NCI-H2227 (cell line): Measurements from ENCODE around the gene CADM1.
A peak's percentile ranks its signal among the peaks of the same experiment; 100 is the strongest.

Experiments
- DNase-seq: peaks from one replicate; lab custom pipeline; 2025; ENCODE audit not compliant: unreplicated experiment; lab: John Stamatoyannopoulos, UW

The CADM1 gene

DNA sequence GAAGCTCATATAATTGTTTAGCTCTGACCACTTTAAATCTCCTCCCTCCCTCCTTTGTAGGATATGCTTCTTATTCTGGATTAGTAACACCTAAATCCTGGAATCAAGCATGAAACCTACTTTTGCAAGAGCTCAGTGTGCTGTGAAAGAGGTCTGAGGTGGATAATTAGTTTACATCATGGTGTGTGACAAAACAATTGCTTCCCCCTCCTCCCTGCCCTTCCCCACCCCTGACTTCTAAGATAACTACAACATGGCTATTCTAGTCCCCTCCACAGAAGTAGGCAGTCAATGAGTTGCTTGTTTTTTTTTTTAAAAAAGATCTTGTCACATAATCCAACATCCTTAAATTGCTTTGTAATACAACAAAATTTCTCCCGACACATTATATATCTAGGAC lies 314.0 kb downstream of the CADM1 start:
- no peak for DNase-seq

DNA sequence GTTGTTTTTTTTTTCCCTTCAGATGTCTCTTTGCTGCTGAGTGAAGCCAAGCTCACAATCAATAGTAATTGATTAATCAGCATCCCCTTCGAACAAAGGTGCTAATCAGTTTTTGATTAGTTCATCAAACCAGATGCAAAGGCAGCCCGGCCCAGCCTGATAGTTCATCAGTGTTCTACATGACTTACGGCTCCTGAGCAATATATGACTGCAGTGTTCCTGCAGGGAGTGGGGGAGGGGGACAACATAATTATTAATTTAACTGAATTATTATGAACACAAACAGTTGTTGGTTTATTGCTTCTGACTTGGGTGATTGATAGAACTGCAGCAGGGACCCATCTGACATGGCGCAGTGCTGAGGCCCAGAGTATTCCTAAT lies 315.3 kb downstream of the CADM1 start:
- no peak for DNase-seq

DNA sequence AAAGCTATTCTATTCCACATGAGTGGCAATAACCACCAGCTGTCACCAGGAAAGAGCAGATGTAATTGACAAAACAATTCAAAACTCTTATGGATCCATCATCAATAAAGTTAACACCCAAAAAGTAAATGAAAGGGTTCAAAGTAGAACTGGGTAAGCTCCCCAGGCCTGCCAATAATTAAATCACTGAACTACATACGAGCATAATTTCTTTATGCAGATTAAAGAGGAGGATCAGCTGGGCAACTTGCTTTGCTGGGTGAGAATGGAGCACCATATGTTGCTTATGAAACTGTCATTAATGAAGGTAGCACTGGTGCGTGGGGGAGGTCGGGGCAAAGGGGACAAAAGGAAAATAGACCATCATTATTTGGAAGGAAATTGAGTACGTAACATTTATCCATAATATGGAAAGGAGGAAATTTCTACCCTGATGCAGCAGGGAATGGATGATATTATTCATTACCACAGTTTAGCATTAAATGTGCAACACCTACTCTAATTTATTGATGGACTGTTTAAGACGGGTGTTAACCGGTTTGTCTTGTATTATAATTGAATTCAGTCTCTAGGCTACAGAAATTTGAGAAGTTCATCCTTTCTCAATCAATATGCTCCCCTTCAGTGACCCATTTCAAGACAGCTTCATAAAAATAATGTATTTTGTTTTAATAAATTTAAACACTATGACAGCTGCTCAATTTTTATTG lies 315.9 kb downstream of the CADM1 start:
- no peak for DNase-seq

DNA sequence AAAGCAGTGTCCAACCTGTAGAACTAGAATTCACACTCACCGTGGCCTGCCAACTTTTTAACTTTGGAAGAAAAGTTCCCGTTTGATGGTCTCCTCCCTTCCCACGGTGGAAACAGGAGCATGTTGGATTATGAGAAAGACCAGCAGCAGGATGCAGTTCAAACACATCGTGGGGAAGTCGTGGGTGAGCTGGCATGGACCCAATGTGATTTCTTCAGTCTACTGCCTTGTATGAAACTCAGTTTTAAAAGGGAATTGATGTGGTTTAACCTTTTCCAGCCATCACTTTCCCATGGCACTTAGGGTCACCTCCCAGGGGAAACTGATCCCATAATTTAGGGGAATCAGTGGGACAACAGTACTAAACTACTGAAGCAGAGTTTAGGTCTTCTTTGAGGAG lies 318.3 kb downstream of the CADM1 start:
- no peak for DNase-seq

DNA sequence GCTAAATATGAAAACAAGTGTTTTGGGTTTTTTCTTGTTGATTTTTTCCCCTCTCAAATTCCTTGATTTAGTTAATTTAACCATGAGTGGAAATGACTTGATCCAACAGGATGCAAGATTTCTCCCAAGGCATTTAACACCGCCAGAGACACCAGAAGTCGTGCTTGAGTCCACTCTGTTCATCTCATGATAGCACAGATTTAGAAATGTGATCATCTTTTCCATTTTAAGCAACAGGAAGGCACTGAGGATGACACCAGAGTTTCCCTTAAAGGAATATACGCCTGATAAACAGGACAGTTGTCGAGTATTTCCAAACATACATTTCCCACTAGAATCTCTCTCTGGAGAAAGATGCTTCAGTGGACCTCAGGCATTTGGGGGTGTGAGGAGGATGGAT lies 318.7 kb downstream of the CADM1 start:
- DNase-seq, result no peak

DNA sequence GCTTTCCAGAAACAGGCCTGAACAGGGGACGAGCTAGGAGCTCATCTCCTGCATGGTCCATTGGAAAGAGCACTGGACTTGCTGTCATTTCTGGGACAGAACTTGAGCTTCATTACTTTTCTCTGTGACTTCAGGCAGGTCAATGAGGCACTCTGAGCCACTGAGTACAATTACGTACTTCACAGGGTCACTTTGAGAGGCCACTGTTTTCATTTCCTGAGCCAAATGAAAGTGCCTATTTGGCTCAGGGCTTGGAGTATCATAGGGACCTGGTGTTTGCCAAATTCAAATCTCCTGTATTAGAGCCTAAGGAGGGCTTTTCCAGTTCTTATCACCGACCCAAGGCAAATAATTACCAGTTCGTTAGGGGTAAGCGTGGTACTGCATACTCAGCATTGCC lies 319.3 kb downstream of the CADM1 start:
- DNase-seq, result no peak

DNA sequence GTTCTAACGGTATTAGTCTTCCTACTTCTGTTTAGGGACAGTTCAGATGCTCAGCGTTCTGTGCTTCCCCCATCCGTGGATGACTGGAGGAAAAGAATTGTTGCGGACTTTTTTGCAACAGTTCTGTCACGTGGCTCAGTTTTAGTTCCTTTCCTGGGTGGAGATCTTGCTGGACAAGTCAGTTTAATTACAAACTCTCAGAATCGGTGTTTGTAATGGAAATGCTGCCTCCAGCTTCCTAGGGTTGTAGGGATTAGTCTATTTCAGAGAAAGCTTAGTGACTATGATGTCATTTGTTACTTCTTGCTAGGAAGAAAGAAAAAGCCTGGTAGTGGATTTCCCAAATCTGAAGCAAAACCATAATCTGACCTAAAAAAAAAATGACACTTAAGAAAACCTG lies 320.4 kb downstream of the CADM1 start:
- DNase-seq, result no peak

DNA sequence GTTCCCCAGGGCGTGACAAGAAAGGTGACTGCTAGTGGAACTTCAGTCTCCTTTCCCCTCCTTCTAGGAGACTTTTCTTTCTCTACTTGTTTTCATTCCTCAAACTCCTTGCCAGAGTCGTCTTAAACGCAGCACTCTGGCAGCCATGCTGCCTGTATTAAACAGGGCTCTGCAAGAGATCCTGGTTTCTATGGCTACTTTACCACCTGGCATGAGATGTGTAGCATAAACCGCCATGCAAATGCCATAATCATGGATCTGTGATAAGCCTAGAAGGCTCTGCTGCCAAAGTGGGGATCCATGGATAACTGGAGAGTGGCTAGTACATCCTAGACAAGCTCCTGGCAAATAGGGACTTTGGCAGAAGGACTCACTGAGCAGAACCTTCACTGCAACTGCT lies 321.1 kb downstream of the CADM1 start:
- DNase-seq, result no peak

DNA sequence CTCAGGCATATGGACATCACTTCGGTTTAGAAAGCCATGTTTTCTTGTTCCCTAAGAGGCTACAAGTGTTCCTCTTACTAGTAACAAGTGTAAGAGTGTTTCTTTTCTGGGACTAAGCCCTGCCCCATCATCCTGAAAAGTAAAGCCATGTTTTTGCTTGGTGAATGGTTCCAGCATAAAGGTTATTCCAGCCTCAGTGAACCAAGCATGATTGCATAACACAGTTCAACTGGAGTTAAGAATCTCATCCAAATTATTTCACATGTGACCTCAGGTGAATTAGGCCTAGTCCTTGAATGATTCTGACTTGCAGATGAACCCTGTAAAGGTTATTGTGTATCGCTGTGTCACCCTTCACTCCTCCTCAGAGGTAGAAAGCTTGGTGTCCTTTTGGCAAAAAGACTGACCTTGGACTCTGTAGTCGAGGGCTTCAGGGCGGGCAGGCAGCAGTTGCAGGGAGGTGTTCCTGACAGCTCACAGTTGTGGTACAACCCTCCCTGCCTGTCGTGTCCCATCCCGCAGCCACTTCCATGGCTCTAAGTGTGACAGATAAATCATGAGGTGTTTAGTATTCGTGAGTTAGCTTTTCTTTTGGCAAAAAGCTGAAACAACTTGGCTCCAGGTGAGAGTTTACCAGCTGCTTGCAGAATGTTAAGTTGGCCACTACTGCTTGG lies 321.8 kb downstream of the CADM1 start:
- no peak for DNase-seq

DNA sequence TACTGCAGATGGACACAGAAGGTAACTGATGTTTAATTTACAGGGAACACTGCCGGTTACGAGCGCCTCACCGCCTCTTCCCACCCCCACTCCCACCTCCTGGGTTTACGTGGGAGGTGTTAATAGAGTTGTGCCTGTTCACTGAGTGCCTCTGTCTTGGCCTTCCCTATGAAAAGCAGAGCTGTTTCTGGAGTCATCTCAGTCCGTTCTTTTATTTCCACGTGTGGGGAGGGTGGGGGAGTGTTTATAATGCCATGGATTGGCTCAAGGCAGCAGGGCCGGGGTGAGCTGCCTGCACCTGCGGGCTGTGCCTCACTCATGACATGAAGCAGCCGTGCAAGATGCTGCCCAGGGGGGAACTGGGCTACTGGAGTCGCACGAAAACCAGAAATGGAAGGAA lies 322.7 kb downstream of the CADM1 start:
- DNase-seq, result no peak

DNA sequence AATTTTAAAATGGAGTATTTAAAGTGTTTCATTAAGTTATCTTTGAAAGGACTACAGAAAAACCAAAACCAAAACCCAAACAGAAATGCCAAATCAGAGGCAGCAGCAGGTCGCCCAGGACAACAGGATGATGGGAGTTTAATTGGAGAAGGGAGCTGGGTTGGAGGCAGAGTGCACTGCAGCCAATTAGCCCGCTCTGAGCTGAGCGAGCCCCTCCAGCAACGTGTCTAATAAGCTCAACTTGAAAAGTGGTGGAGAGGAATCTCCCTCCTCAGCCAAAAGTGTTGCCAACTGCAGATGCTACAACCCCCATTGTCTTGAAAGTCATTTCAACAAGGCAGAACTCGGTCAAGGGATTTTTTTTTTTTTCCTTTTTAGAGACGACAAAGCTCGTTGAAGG lies 323.9 kb downstream of the CADM1 start:
- DNase-seq, result peak; percentile 7

DNA sequence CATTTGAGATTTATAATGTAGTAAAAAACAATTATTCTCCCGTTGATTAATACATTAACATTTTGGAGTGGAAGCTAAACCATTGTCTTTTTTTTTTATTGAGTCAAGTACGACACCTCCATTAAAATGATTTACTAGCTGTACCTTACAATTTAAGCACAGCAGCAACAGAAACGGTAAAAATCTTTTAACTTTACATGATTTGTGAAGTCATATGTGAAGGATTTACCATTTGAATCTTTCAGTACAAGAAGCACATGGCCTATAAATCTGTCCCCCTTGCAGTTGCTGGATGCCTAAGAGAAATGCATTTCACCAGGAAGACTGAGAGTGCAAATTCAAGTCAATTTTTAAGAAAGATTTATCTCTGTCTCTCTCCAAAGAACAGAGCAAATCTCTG lies 324.6 kb downstream of the CADM1 start:
- DNase-seq, result no peak

DNA sequence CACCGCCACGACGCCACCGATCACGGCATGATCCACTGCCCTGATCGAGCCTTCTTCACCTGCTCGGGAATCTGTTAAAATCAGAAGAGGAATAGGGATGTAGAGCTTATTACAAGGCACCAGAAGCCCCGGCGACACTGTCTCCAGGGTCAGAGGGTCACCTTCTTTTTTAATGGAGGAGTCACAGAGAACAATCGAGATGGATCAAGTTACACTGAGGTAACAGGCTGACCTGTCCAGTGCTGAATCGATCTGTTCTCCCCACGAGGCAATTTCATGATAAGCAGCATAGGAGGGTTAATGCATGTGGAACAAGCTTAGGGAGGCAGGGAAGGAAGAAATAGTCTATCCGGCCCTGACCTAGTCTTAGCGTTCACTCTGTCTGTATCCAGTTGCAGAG lies 325.5 kb downstream of the CADM1 start:
- no peak for DNase-seq

DNA sequence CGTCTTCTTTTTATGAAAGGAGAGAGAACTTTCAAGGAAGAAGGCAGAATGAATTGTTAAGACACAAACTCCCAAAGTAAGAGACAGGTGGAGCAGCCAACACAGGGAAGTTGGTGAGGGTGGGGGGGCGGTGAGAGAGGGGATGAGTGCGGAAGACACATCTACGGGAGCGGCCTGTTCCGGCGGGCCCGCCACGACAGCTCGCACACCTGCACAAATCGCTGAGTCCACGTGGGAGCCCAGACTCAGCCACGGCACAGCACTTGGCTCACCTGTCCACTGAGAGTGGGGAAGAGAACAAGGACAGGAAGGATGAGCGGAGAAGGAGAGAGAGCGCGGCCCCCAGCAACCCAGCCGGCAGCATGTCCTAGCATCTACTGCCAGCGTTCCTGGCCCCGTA lies 331.1 kb downstream of the CADM1 start:
- DNase-seq, result no peak

DNA sequence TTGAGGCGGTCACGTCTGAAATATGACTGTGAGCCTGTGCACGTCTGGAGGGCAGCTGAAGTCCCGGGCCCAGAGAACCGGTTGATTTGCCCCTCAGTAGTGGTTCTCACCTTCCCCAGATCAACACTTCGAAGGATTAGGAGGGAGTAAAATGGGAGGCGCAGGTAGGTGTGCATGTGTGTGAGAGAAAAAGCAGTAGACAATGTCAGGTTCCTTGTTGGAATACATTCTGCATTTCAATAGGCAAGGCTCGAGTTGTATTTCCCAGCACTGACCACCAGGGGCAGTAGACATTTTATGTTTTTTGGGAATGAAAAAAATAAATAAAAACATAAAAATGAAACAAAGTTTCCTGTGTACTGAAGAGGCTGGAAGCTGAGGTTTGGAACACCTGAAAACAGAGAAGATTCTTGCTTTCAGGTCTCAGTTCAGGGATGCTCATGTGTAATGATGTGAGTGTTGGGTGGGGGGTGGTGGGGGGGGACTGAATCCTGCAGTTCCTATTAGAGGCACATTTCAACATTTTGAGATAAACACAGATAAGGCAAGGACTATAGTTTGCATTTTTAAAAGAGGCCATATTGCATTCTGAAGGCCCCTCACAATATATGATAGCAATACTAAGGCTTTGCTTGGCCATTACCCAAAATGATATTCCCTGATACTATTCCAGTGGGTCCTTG lies 333.9 kb downstream of the CADM1 start:
- DNase-seq, result peak; percentile 47

DNA sequence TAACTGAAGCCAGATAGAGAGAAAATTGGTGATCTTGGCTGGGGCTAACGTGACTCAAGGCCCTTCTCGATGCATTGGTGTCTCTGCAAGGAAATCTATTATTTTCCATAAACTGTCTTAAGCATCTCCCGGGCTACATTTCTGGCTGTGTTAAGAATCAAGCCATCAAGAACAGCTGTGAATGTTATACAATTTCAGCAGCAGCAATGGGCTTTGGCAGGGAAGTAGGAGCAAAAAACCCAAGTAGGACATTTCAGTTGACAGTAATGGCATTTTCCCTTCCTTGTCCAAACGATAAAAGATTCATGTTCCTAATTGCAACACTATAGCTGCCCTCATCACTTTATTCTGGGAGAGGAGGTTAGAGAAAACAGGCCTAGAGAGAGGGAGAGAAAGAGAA lies 335.0 kb downstream of the CADM1 start:
- DNase-seq, result no peak

DNA sequence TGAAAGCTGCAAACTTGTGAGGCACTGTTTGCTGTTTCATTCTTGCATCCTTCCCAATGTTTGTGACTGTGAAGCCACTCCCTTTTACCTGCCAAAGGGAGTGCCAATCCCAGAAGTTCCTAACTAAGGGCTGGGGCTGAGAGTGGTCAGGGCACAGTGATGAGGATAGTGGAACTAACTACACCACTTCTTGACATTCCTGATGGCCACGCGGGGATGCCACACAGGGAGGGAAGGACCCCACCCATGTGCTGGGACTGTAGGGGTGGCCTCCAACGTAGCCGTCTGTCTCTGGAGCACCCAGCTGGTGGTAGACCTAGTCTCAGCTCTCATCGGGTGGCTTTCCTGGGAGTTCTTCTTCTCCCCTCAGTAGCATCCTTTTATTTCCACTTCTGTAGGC lies 335.5 kb downstream of the CADM1 start:
- no peak for DNase-seq

DNA sequence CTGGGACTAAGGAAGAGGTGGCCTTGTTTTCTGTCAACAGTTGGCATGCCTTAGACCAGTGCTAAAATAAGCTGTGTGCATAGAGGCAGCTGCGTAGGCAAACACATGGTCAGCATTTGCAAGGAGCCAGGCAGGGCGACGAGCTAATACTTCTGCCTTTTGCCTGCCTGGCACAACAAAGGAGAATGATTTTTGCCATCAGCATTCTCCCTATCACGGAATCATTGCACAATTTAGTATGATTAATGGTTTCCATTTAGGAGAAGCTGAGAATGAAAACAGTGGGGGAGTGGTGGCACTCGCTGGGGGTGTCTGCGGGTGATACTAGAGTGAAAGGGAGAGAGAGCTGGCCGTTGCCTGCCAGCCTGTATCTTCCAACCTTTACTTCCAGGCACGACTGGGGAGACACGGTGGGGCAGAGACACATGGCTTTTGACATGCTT lies 336.0 kb downstream of the CADM1 start:
- DNase-seq, result peak; percentile 11

DNA sequence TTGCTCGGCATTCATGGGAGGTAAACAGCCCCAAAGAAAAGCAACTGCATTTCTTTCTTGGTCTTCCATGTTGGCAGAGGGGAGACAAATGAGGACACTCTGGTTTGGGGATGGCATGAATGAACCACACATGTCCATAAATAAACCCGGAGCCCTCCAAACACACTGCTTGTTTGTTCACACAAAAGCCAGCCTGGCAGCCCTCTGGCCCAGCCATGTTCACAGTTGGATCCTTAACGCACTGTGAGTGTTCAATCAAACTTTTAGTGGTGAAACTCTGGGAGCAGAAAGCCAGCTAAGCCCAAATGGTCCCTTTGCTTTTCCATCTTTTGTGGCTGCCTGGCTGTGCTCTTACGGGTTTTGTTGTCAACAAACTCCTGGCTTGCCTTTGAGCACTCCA lies 336.8 kb downstream of the CADM1 start:
- DNase-seq, result no peak

DNA sequence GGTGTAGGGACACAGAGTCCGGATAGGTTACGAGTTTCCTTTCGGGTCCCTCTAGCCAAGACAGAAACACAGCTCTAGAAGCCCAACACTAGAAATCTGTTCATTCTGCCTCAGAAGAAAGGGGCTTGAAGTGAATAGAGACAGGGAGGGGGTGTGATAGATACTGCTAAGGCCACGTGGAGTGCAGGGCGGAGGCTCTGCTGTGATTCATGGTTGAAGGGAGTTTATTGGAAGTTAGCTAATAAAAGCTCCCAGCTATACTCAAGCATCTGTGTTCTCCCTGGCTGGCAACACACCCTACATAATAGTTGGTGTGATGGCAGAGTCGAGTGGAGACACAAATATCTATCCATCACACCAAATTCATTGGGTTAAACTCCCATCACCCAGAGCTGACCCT lies 337.4 kb downstream of the CADM1 start:
- no peak for DNase-seq

DNA sequence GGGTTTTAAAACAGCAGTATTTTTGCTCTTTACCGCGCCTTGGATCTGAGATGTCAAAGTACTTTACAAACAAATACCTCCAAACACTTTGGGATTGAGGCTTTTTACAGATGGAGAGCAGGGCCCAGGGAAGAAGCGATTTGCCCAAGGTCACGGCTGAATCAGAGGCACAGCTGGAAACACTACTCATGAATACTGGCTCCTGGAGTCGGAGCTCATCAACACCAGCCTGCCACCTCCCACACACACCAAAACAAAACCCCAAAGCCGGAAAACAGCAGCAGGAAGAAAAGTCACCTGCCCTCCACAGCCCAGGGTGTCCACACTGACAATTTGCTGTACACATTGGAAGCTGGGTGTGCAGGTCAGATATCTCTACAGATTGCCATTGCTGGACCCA lies 339.4 kb downstream of the CADM1 start:
- peak; percentile 54 for DNase-seq

DNA sequence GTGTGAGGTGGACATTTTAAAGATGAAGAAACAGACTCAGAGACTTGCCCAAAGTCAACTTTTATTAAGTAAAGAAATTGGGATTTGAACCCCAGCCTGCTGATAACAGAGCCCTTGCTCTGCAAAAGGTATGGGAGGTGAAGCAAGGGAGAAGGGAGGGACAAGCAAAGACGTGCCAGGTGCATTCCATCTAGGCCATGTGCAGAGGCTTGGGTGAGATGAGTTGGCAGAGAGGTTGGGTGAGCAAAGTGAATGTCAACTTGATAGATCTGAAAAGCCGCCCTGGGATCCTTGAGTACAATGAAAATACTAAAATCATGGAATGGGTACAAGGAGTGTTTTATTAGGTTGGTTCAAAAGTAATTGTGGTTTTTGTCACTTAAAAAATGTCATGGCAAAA lies 341.3 kb downstream of the CADM1 start:
- DNase-seq, result no peak
